Colon (tissue), 2 donors: Measurements from ENCODE around the gene ARL8B.

Experiments used
- FAIRE-seq: peaks from 2 replicates; lab custom pipeline; 2012; peaks lifted over from hg19 to GRCh38; lab: Jason Lieb, UNC
- donor health status: control.
- donor health status: control.

ARL8B gene

DNA sequence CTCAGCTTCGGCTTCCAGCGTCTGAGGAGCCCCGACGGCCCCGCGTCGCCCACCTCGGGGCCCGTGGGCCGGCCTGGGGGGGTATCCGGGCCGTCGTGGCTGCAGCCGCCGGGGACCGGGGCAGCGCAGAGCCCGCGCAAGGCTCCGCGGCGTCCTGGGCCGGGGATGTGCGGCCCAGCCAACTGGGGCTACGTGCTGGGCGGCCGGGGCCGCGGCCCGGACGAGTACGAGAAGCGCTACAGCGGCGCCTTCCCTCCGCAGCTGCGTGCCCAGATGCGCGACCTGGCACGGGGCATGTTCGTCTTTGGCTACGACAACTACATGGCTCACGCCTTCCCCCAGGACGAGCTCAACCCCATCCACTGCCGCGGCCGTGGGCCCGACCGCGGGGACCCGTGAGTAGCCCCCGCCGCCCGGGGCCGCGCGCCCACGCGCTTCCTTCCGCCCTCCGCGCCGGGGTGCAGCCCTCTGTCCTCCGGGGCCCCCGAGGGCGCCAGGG, 65.9 kb downstream of the ARL8B start:
- no peak for FAIRE-seq

DNA sequence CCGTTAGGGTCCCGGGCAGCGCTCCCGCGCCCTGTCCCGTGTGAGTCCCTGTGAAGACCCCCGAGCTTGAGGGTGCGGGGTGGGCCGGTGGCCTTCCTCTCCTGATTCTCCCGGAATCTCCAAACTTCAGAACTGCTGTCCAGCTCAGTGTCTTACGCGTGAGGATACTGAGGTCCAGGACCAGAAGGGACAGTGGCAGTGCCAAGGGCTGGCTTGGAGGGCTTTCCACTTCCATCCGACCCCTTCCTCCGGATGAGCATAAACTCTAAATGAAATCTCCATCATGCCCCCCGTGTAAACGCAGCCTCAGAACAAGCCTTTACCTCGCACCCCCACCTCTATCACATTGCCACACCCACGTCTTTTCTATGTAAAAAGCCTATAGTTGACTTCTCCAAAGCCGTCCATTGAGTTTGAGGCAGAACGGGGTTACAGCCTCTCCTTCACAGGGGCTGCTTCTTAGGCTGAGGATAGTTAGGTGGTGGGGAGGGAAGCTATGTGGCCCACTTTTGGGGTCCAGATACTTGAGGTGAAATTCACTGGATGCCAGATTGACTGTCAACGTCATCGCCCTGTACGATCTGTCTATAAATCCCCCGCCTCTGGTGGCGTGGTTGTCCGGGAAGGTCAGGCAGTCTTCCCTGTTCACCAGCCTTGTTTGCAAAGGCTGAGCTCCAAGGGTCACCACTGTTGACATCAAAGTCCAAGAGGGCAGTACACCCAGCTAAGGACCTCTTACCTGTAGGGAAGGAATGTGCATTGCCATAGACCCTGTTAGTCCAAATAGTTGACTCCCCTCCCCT, 66.5 kb downstream of the ARL8B start:
- no peak for FAIRE-seq

DNA sequence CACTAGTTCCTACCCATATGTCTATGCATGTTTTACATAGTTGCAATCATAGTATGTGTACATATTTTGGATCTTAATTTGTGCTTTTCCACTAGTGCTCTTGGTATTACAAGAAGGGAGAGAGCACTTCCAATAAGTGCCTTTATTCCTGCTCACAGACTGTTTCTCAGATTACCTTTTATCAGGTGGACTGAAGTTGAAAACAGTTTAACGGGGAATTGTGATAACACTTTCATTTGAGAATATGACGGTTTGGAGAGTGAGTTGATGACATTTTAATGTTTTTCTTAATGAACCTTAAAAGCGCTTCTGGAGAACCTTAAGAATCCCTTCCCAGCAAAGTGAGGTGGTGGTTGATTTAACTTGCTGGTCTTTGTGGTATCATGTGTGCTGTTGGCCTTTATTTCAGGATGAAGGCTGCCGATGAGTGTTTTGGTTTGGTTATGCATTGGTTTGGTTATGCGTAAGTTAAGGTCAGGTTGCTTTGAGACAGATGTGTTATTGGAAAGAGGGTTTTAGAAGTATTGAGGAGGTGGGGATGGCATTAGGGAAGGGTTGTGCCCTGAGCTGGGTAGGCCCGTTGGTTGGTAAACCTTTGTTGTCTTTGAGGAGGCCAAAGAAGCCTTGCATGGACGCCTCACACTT, 68.2 kb downstream of the ARL8B start:
- no peak for FAIRE-seq

DNA sequence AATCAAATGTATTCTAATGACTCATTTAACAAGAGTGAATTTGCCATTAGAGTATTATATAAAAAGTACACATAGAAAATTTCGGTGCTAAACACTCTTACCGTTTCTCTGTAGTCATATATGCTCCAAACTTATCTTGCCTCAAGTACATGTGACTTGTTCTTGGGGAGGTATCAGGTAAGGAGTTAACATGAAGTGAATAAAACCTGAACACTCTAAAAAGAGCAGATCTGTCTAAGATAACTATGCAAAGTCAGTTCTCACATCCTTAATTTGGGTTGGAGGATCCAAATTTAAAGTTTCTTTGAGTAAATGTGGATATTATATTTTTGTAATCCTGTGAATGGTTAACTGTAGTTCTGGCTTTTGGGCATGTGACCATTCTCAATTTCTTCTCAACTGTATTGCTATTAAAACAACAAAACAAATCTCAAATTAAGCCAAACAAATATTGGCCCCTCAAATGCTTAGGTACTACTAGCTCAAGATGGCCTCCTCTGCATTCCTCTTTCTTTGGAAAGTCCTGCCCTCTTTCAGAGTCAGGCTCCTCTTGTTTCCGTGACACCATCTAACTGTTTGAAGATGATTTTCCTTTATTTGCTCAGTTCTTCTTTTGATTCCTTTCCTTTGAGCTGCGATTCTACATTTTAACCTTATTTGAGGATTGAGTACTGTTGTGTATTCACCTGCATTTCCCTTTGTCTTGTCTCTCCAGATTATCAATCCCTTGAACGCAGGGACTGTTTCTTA, 69.6 kb downstream of the ARL8B start:
- FAIRE-seq: no peak

DNA sequence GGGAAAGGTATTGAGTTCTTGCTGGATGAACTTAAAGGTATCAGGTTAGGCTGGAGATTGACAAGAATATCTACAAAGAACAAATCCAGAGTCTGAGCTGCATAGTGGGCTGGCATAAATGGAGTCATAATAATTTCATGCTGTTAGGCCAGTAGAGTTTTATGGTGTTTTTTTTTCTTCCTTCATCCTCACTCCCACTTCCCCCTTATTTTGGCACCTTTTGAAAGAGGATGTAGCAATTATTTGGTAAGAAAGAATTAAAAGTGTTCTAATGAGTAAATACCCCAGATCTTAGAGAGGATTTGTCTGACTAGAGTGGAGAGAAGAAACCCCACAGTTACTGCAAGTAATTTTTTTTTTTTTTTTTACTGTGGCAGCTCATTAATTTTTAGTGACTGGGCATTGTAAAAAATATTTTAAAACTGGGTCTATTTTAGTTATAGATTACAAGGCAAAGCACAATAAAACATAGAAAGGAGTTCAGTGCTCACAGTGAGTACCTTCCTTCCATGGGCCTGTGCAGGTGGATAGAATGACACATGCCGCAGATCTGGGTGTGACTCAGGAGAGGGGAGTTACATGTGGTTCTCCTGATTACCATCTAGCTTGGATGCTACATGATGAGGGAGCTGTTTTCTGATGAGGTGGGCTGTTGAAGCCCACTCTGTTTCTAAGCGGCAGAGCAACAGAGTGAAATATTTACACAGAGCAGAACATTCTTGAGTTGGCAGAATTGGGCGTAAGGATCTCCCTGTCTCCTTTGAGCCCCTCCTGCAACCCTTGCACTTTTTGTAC, 70.7 kb downstream of the ARL8B start:
- no peak for FAIRE-seq

DNA sequence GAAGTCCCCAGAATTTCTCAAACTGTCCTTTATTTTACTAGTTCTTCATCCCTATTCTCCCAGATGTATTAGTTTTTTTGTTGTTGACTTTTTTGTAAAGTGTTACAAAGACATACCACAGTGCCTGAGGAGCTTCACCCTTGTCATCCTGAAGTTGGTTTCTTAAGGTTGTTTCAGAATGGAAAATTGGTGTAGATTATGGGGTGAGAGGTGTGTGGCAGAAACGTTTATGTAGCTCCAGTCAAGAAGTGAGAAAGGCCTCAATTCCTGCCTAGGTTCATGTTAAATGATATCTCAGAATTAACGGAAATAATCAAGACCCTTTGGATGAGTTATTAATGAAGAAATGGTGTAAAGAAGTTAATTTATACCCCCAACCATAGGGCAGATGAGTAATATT, 72.2 kb downstream of the ARL8B start:
- FAIRE-seq: no peak

DNA sequence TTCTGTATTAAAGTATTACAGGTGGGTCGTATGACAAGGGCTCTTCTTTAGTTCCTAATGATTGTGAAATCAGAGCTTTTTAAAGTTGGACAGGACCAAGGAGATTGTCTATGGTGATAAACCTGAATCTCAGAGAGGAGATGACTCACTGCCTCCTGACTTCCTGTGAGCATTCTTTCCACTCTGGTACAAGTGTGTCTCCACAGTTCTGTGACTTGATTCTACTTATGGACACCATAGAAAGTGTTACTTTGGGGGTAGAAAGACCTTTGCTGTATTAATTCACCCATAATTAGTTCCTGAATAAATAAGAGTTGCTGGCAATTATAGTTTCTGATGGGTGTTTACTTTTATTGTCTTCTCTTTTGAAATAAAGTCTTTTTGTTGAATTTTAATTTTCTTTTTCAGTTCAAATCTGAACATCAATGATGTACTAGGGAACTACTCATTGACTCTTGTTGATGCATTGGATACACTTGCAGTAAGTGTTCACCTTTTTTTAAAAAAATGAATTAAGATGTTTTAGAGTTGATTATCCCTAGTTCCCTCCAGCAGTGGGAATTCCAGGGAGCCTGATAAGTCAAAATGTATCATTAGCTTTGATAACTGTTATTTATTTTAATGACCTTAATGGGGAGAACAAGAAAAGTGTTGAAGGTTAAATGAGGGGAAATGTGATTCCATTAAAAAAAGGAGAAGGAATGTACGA, 72.9 kb downstream of the ARL8B start:
- FAIRE-seq: no peak

DNA sequence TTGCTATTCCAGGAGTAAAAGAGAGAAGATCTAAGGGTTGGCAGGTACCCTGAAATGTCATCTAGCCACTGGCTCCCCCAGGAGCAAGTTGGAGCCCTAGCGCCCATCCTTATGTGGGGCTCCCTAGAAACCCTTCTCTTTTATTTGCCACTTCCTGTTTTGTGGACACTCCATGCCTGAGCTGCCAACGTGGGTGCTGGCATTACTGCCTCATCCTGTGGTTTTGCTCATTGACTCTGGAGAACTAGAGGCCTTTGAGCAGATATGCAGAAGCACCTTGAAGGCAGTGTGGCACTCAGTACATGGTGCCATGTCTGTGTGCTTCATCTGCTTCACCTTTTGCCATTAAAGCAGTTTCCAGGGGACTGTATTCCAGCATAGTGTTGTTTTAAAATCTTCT, 73.5 kb downstream of the ARL8B start:
- no peak for FAIRE-seq

DNA sequence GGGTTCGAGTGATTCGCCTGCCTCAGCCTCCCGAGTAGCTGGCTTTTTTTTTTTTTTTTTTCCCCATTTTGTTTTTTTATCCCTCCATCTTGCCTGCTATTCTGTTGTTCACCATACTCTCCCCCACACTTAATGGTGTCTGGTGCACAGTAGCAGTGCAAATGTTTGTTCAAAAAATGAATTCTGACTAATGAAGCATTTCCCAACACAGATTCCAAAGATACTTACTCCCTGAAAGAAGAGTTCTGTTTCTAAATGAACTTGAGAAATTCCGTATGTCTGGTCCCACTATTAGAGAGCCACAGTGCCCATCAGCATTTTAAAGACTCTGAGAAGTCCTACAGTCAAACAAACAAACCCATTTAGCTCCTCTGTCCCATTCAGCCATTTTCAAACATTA, 74.9 kb downstream of the ARL8B start:
- FAIRE-seq: no peak

DNA sequence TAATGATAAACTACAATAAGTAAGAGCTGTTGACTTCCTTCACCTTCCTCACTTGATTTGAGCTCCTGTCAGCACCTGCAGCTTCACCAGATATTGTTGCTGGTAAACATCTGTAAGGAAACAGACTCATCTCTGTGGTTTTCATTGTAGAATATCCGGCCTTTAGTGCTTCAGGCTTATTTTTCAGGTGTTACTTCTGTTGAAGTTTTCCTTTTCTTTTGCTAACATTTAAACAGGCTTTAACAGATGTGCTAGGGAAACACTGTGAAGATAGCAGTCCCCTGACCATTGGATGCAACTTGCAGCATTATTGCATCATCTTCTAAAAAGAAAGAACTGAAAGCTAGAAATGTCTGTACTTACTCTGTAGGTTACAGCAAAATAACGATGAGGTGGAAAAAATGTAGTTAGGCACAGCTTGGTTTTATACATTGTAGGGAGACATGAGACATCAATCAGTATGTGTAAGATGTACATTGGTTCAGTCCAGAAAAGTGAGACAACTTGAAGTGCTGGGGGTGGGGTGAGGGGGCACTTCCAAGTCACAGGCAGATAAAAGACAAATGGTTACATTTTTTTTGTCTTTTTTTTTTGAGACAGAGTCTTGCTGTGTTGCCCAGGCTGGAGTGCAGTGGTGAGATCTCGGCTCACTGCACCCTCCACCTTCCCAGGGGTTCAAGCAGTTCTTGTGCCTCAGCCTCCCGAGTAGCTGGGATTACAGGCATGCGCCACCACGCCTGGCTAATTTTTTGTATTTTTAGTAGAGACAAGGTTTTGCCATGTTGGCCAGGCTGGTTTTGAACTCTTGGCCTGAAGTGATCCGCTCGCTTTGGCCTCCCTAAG, 75.6 kb downstream of the ARL8B start:
- no peak for FAIRE-seq

DNA sequence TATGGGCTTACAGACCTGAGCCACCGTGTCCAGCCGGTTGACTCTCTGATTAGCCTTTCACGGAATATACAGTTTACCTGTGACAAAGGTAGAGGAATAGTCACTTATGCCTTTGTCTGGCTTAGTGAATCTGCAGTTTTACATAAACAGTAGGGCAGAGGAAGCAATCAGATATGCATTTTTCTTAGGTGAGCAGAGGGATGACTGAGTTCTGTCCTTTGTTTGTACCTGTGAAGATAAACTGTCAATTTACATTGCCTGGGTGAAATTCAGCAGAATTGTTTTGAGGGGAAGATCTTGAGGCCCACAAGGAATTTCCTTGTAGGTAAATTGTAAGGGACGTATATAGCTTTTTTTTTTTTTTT, 76.2 kb downstream of the ARL8B start:
- FAIRE-seq: no peak

DNA sequence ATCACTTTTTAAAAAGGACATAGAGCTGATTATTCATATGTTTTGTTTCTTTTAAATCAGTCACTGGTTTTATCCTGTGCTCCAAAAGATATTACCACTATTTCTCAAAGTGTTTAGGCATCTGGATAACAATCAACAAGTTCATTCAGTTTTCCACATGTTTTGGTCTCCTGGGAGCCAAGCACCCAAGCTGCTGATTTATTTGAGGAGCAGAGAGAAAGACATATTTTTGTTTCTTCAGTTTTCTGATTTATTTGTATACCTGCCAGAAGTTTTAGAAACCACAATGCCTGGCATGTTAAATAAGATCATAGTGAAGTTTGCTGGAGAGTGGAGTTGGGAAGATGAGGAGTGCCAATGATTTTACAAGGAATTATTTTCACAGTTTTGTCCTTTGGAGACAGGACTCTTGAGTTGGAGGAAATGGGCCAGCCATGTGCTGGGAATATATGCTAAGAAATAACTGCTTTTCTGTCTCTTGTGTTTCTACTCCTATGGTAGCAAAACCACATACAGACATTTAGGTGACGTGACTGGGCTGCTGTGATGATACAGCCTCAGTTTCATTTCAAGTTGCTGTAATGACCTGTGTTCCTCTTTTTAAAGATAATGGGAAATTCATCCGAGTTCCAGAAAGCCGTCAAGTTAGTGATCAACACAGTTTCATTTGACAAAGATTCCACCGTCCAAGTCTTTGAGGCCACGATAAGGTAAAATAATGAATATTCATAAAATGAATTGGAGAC, 77.1 kb downstream of the ARL8B start:
- no peak for FAIRE-seq

DNA sequence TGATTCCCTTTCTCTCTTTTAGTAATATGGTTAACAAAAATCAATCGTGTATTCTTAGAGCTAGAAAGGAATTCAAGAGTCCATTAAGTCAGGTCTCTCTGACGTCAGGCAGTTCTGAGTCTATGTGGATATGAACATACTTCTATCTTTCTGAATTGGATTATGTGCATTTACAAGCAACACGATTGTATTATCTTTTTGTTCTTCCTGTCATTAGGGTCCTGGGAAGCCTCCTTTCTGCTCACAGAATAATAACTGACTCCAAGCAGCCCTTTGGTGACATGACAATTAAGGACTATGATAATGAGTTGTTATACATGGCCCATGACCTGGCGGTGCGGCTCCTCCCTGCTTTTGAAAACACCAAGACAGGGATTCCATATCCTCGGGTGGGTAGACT, 79.4 kb downstream of the ARL8B start:
- FAIRE-seq: no peak

DNA sequence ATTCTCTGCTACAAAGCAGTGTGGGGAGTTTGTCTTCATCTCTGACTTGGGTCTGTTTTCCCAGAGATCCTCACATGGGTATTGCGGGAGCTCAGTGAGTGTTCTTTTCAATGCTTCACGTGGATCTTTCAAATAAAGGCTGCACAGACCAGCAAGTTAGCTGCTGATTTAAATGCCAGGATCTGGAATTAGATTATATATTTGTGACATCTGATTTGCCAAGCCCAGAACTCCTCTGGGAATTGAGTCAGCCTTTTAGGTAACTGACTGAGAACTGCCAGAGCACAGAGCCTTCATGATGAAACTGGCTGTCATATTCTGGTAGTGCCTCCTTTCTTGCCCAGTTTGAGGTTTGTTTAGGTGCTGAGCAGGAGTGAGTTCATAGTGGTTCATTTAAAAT, 80.1 kb downstream of the ARL8B start:
- no peak for FAIRE-seq

DNA sequence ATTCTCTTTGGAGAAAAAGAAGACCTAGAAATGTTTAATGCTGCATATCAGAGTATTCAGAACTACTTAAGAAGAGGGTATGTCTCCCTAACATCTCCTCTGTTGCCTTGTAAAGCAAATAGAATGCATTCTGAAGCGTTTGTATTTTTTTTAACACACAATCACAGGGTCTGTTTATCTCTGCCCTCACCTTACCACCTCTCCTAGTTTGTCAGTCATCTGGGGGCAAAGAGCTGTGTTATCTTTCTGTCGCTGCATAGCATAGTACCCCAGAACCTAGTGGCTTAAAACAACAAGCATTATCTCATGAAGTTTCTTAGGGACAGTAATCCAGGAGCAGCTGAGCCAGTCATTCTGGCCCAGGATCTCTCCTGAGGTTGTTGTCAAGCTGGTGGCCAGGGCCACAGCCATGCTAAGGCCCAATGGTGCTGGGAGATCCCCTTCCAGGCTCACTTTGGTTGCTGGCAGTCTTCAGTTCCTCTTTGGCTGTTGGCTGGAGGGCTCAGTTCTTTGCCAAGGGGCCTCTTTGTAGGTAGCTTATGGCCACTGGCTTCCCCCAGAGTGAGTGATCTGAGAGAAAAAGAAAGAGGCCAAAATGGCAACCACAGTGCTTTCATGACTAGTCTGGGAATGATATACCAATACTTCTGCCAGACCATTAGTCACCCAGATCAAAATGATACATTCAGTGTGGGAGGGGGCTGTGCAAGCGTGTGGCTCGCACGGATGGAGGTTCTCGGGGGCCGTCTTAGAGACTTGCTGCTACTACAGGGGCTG, 83.3 kb downstream of the ARL8B start:
- no peak for FAIRE-seq

DNA sequence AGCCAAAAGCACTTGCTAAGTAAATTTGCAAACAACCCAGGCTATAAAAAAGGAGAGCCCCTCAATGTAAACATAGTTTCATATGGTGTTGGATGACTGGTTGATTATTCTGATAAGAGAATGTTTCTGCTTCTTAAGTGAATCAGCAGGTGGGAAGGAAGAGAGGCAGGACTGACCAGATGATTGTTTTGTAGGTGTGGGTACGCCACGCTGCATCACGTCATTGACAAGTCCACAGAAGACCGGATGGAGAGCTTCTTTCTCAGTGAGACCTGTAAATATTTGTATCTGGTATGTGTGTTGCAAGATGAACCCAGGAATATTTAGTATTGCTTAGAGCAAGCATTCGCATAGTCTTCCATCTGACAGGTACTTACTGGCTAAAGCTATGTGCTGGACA, 88.8 kb downstream of the ARL8B start:
- no peak for FAIRE-seq

DNA sequence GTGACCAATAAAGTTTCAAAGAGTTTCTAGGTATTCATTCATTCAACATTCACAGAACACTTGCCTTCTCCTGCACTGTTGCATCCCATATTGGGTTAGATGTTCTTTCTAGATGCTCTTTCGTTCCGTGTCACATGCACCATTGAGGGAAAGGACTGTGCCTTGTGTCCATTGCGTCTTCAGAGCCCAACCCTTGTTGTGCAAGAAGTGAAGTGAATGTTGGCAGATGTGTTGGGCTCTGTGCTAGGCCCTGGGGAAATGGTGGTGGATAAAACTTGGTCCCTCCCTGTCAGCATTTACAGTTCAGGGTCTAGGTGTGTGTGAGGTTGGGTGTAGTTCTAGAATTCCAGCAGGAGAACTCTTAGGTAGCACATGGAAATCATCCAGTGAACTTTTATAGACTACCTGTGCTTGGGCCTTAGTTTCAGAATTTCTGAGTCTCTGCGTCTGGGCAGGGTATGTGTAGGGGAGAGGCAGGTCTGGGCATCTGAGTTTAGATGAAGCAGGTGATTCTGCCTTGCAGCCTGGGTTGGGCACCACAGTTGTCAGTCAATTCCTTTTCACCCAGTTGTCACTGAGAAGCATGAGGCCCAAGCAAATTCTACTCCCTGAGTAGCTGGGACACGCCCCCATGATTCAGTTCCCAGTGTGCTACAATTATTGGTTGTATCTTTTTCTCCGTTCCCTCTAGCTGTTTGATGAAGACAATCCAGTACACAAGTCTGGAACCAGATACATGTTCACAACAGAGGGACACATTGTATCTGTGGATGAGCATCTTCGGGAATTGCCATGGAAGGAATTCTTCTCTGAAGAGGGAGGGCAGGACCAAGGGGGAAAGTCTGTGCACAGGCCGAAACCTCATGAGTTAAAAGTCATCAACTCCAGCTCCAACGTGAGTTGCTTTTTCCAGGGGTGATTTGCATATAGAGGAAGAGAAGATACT, 90.8 kb downstream of the ARL8B start:
- no peak for FAIRE-seq

DNA sequence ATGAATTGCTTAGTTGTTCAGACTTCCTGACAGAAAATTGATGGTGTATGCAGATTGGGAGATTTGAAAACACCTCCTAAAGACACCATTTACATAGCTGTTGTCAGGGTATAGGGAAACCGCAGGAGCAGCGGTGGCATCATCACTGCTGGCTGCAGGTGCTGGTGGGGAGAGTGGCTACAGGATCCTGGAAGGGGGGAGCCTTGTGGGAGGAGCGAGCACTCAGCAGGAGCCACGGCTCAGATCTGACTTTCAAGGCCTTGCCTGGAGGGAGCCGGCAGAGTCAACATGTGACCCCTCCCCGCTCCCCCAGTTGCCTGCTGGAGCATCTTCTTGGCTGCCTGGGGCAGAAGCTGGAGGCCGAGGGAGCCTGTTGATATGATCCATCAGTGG, 91.5 kb downstream of the ARL8B start:
- no peak for FAIRE-seq
